SK-N-MC (cell line): Measurements from ENCODE around the gene THAP10.

Experiments used
- EZH2 ChIP-seq: fragments of 200-600 bp; sonication (generic); IDR thresholded peaks from one replicate; pipeline ENCODE4 v1.6.1; 2017; ENCODE audit warnings: antibody characterized with exemption
- FOXP2 ChIP-seq: optimal IDR thresholded peaks from 2 replicates; pipeline ENCODE3; 2011; ENCODE audit warnings: mild to moderate bottlenecking, moderate library complexity; ENCODE audit not compliant: insufficient read depth; ENCODE audit errors: extremely low read length, control extremely low read depth
- POLR2AphosphoS5 ChIP-seq: IDR thresholded peaks from 2 replicates; pipeline ENCODE4 v1.6.1; 2012; ENCODE audit warnings: mild to moderate bottlenecking, low read depth, low read length, borderline replicate concordance

DNA sequence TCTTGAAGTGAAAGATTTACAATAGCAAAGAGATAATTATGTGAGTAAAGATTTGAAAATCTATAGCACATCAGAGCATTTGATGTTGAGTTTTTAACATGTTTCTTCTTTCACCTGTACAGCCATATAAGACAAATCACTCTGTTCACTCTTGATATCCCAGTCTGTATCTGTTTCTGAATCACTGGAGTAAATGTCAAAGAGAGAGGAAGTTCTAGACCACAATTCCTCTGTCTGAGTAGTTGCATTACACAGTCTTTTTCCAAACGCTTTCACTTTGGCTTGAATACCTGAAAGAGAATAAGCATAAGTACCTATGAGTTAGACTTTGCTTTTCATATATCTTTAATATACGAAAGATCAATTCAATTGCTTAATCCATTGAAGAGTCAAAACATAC, 9.9 kb downstream of the THAP10 start:
- TF ChIP-seq POLR2AphosphoS5 (no peak), EZH2 (no peak), FOXP2 (no peak)
